Measurements from ENCODE around the gene ATP6V1F. TPM values are rescaled to one million over a fixed set of nuclear protein-coding genes. Genes with fewer than 3 reads are reported as not detected.

The ATP6V1F gene
- total RNA-seq, 1 donor from 2014 or later, result 74.6 TPM

GRCh38 chr7:128867241-128867640, 4.6 kb downstream of the ATP6V1F start:
- no peak for DNase-seq (ENCODE audit: low spot score in 2 of 2)
- no peak for FAIRE-seq

- DNase-seq (ENCODE audit: low spot score in 2 of 2) (no peak), FAIRE-seq (no peak)
Observed at GRCh38 chr7:128867842-128868623, 5.4 kb downstream of the ATP6V1F start.

GRCh38 chr7:128868624-128869137, 6.0 kb downstream of the ATP6V1F start:
- DNase-seq (ENCODE audit: low spot score in 2 of 2) (no peak), FAIRE-seq (no peak)

- DNase-seq (ENCODE audit: low spot score in 2 of 2), result peak; percentile 68 to 71
- no peak for FAIRE-seq
Observed at GRCh38 chr7:128869138-128869943, 6.7 kb downstream of the ATP6V1F start.

GRCh38 chr7:128869944-128870285, 7.3 kb downstream of the ATP6V1F start:
- DNase-seq (ENCODE audit: low spot score in 2 of 2), result no peak
- FAIRE-seq, result no peak

GRCh38 chr7:128871050-128871449, 8.4 kb downstream of the ATP6V1F start:
- FAIRE-seq (no peak), DNase-seq (ENCODE audit: low spot score in 2 of 2) (no peak)

- no peak for FAIRE-seq
- no peak for DNase-seq (ENCODE audit: low spot score in 2 of 2)
Observed at GRCh38 chr7:128872394-128872824, 9.8 kb downstream of the ATP6V1F start.

- FAIRE-seq, result no peak
- DNase-seq (ENCODE audit: low spot score in 2 of 2), result no peak
Observed at GRCh38 chr7:128873234-128873633, 10.6 kb downstream of the ATP6V1F start.

- FAIRE-seq (no peak), DNase-seq (ENCODE audit: low spot score in 2 of 2) (no peak)
Observed at GRCh38 chr7:128874140-128875031, 11.7 kb downstream of the ATP6V1F start.

GRCh38 chr7:128875523-128875948, 12.9 kb downstream of the ATP6V1F start:
- no peak for DNase-seq (ENCODE audit: low spot score in 2 of 2)

GRCh38 chr7:128876127-128876526, 13.5 kb downstream of the ATP6V1F start:
- FAIRE-seq, result no peak
- no peak for DNase-seq (ENCODE audit: low spot score in 2 of 2)

More at GRCh38 chr7:128875523-128875948, 12.9 kb downstream of the ATP6V1F start:
- no peak for FAIRE-seq

GRCh38 chr7:128876586-128876977, 13.9 kb downstream of the ATP6V1F start:
- DNase-seq (ENCODE audit: low spot score in 2 of 2), result no peak
- FAIRE-seq, result no peak

GRCh38 chr7:128876978-128877755, 14.5 kb downstream of the ATP6V1F start:
- DNase-seq (ENCODE audit: low spot score in 2 of 2), result no peak
- FAIRE-seq, result no peak

- FAIRE-seq (no peak), DNase-seq (ENCODE audit: low spot score in 2 of 2) (no peak)
Observed at GRCh38 chr7:128877756-128878120, 15.1 kb downstream of the ATP6V1F start.

GRCh38 chr7:128878226-128879105, 15.8 kb downstream of the ATP6V1F start:
- FAIRE-seq (no peak), DNase-seq (ENCODE audit: low spot score in 2 of 2) (no peak)

- no peak for FAIRE-seq
- no peak for DNase-seq (ENCODE audit: low spot score in 2 of 2)
Observed at GRCh38 chr7:128879461-128879938, 16.8 kb downstream of the ATP6V1F start.

GRCh38 chr7:128879939-128880746, 17.5 kb downstream of the ATP6V1F start:
- DNase-seq (ENCODE audit: low spot score in 2 of 2), result peak; percentile 86 to 96
- no peak for FAIRE-seq
